Activated CD8-positive, alpha-beta memory T cell treated with anti-CD3 and anti-CD28 coated beads, Interleukin-2, amount 50 U/mL, for 1 hour (primary cell): Measurements from ENCODE around the gene IGIP.

Experiments used
- DNase-seq: peaks from one replicate; pipeline ENCODE4 v3.0.0-alpha.2; 2020; ENCODE audit errors: extremely low read depth

The IGIP gene

DNA sequence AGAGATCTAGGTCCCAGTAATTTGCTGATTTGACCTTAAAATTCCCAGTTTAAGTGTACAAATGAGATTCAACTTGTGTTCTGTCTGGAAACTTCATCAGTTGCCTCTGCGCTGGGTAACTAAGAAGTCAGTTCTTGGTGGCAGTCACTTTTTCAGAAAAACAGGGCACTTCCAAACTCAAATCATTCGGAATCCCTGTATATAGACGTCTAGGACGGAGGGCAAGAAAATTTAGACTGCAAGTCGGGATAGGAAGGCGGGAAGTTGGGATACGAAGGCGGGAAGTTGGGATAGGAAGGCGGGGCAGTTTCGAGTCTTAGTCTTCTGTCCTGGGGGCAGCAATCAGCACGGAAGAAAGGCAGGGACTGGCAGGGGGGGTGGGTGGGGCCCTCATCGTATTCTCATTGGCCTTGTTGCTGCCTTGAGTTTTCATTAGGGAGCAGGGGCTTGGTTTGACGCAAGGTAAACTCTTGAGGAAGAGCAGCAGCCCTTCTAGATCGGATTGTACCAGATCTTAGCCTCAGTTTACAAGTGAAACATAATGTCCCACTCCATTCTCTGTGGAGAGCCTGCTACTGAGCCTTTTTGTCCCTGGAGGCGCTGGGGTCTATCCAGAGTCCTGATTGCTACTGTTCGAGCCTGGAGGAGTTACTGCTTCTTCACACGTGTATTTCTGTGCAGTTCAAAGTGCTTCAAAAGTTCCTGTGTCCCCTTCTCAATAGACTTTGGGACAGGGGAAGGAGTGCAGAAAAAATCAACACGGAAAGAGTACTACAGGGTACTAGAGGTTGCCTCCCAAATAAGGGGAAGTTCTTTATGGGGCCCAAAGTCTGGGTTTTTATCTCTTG, 14.5 kb upstream of the IGIP start:
- DNase-seq: no peak

DNA sequence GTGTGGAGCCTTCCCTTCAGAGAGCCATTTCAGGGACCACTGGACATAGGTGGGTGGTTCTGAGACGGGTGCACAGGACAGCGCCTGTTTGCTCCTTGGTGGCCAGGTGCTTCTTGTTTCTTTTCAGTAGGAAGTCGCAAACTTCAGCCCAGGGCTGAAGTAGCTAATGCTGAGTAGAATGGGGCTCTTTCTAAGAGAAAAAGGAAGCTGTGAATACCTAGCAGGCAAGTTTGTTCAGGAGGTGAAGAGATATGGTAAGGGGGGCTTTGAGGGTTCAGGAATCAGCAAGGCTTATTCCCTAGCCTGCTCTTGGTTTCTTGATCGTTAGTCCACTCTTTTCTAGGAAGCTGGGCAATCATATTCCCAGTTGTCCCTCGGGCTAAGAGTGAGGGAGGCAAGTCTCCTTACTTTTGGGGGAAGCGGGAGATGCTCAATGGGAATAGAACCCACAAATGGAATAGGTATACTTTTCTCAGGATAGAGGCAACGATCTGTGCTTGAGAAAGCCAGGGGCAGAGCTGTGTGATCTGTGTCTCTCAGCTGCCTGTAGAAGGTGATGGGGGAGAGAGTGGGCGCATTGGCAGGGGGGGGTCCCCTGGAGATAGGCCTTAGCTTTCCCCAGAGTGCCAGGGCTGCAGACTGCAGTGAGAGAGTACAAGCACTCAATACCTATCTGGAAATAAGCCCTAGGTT, 13.7 kb upstream of the IGIP start:
- DNase-seq: no peak

DNA sequence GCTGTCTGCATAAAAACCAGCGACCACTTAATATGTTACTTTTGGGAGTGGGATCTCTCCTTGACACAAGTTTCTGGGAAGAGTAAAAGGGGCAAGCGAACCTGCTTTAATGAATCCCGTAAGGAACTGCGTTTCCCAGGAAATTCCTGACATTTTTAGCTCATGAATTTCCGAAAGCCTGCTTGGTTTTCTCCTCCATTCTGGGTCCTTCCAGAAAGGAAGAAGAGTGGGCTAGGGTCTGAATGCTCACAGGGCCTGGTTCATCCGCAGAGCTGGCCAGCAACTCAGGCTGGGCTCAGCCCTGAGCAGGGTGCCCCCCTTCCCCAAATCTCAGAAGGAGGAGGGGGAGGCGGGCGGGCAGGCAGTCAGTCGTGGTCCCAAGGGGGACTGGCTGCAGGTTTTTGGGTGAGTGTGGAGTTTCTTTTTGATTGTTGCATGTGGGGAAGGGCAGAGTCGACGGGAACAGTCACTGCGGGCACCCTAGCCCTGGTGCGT, 13.0 kb upstream of the IGIP start:
- DNase-seq: no peak

DNA sequence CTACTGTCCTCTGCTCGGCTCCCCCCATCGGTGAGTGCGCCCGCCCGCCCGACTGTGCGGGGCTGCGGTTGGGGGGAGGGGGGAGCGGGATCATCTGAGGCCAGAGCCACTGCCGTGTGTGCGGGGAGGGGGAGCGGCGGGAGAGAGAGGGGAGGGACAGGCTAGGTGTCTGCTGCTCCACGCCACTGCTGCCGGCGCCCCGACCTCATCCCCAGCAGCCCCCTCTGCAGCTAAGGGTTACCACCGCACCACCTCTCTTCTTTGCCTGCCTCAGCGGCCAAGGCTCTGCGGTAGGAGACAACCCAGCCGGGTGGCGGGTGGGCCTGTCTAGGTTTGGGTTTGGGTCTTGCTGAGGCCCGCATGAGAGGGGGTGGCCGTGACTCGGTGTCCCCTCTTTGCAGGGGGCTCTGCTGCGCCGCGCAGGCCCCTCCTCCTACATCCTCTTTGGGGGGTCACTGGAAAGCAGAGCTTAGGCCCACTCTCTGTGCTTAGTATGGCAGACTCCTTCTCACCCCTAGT, 12.5 kb upstream of the IGIP start:
- DNase-seq: no peak

DNA sequence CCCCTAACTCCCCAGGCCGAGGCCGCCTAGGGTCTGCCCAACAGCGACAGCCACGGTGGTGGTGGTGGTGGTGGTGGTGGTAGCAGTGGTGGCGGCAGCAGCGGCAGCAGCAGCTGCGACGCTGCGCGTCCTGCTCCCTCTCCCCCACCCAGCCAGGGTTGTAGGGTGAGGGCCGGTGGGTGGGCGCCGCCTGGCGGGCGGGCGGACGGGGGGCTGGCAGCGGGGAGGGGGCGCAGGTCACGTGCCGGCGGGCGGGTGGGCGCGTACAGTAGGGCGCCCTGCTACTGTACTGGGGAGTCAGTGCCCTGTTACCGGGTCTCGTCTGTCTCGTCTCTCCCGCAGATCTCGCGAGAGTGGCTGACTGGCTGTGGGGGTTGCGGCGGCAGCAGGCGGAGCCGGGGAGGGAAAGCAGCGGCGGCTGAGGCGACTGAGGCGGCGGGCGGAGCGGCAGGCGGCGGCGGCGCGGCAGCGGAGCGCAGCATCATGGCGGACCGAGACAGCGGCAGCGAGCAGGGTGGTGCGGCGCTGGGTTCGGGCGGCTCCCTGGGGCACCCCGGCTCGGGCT, 12.0 kb upstream of the IGIP start, which contains the start of gene PURA:
Gene PURA, plus strand, starts transcription at position 411 of the 565 bp plus-strand sequence. Its CDS starts 73 bp downstream, at position 484.
- peak; percentile 93 for DNase-seq

DNA sequence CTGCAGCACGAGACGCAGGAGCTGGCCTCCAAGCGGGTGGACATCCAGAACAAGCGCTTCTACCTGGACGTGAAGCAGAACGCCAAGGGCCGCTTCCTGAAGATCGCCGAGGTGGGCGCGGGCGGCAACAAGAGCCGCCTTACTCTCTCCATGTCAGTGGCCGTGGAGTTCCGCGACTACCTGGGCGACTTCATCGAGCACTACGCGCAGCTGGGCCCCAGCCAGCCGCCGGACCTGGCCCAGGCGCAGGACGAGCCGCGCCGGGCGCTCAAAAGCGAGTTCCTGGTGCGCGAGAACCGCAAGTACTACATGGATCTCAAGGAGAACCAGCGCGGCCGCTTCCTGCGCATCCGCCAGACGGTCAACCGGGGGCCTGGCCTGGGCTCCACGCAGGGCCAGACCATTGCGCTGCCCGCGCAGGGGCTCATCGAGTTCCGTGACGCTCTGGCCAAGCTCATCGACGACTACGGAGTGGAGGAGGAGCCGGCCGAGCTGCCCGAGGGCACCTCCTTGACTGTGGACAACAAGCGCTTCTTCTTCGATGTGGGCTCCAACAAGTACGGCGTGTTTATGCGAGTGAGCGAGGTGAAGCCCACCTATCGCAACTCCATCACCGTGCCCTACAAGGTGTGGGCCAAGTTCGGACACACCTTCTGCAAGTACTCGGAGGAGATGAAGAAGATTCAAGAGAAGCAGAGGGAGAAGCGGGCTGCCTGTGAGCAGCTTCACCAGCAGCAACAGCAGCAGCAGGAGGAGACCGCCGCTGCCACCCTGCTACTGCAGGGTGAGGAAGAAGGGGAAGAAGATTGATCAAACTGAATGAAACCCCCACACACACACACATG, 11.2 kb upstream of the IGIP start:
- DNase-seq: no peak

DNA sequence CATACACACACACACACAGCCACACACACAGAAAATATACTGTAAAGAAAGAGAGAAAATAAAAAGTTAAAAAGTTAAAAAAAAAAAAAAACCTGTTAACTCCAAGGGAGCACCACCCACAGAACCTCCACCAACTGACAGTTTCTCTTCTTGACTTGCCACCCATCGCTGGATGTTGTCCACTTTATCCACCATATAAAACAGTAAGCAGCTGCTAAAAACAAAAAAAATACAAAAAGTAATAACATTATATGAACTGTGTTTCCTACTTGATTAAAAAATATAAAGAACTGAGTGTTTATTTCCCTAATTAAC, 10.6 kb upstream of the IGIP start:
- DNase-seq: no peak

DNA sequence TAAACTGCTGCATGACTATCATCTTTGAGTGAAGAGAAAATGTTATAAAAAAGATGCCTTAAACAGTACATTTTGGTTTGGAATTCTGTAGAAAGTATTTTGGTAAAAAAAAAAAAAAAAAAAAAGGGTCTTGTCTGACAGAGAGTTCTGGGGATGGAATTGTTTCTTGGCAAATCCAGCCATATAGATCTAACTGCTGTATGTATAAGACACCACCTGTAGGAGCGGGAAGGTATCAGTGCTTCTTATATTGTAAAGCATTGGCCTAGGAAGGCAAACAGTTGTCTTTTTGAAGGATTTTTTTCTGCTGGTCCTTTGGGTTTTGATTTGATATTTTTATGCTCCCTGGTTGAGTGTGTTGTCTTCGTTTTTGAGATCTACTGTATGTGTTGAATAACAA, 9.0 kb upstream of the IGIP start:
- DNase-seq: no peak

DNA sequence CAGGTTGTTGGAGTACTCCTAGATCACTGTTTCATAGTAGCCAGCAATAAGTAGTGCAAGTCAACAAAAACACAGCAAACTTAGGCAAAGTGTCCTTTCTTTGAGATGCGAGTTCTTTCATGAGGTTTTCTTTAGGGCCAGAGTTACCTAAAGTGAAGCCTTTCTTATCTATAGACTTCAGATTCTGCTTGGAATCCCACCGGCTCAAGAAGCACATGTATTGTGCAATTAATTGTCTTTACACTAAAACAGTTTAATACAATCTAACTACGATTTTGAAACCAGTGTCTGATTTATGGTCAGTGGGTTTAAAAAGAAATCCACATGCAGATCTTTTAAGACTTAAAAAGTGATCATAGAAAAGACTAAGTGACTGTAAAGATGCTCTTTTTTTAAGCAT, 8.2 kb upstream of the IGIP start:
- no peak for DNase-seq

DNA sequence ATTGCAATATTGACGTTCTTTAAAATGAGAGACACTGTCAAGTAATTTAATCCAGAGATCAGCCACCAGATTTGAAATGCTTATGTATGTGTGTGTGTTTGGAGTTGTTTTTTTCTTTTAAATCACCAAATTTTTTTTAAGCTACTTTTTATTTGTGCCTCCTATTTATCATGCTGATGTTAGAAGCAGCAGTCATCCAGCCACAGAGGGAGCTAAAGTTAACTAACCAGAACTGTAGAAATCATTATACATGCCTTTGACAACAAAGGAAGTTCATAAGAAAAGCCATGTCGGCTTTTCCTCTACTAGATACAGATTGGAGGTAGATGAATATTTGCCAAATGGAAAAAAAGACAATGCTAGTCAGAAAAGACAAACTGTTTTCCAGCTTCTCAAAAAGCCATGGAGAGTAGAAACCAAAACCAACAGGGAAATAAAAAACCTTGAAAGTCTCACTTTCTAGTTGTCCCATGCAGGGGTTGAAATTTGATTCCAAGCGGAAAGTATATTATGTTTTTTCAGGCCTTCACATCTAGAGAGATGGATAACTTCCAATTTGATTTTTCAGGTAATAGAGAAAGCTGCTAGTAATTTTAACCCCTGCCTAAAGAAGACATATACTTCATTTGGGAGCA, 7.3 kb upstream of the IGIP start:
- DNase-seq: no peak

DNA sequence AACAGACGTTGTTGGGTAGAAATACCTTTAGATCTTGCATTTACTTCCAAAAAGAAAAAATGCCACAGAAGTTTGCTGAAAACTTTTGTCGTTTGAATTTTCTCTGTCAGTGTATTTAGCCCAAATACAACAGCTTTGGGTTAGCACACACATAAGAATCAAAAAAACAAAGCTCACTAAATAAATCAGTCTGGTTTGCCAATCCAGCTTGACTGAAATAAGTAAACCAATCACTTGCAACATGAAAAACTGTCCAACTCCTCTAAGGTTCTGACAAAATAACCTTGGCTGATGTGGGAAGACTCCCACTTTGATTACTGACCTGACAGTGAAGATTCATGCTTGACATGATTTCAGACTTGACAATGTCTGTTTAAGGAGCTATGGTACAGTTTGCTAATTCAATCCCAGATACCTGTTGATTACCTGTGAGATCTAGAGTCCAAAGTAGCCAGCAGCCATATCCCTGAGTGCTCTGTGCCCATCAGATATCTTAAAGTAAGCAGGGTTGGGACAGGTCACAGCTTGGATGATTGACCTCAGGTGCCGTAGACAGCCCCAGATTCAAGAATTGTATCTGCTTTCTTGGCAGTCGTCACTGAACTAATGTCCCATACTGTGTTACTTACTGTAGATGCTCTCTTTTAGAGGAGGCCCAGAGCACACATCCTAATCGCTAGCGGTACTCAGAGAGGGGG, 727 bp downstream of the IGIP start:
- DNase-seq: no peak

DNA sequence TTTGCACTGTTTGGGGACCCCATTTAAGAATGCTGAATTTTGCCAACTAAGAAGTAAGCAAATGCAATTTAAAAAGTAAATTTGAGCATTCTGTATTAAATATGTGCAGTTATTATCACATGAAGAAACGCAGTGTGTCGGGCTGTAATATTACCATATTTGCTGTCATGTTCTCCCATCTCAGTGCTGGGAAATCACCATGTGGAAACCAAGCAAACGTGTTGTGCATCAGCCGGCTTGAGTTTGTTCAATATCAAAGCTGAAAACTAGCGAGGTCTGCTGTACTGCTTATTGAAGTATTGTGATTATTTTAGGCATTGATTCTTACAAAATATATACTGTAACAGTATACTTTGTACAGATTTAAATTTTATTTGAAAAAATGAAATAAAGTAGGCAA, 2.6 kb downstream of the IGIP start:
- no peak for DNase-seq

DNA sequence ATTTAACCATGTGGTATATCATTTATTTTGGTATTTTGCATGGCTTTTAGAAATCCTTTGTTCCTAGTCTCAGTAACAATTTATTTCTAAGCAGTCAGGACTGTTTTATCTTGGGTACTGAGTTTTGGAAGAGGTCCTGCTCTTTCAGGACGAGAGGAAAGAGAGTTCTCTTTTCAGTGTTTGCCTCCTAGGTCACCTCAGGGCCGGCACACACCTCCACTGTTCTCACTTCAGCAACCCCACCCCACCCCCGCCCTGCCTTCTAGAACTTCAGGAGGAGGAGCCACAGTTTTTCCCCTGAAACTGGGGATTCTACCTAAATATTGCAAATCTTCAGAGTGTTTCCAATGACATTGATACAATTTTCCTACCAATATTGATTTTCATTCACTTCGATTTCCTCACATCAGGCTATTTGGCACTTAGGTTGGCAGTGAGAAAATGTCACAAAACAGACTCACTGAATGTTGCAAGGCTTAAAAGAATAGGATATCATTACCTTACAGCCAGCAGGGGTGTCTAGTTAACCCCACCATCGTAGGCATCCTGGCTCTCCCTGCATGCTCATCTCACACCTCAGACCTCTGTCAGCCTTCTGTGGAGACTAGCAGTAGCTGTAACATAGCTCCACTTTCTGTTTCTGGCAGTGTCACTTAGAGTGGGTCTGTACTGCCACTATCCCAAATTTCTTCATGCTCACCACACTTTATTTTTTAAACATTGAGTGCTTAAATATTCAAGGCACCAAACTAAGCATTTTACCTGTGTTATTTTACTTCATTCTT, 5.4 kb downstream of the IGIP start:
- DNase-seq: no peak

DNA sequence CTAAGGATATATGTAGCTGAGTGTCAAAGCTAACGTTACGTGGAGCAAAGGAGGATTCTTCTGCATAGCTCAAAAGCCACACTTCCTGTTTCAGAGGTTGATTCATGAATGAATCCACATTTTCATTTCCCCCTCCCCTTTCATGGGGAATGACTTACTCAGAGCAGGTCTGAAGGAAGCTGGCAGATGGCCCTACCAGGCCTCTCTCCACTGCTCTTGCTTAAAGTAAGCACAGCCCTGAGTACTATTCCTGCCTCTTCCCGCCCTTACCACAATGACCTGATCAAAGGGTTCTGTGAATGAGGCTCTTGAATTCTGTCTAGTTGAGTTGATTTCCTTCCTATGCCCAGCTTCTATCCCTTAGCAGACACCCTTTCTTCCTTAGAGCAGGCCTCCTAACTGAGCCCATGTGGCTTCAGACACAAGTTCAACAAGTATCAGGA, 6.3 kb downstream of the IGIP start:
- DNase-seq: no peak

DNA sequence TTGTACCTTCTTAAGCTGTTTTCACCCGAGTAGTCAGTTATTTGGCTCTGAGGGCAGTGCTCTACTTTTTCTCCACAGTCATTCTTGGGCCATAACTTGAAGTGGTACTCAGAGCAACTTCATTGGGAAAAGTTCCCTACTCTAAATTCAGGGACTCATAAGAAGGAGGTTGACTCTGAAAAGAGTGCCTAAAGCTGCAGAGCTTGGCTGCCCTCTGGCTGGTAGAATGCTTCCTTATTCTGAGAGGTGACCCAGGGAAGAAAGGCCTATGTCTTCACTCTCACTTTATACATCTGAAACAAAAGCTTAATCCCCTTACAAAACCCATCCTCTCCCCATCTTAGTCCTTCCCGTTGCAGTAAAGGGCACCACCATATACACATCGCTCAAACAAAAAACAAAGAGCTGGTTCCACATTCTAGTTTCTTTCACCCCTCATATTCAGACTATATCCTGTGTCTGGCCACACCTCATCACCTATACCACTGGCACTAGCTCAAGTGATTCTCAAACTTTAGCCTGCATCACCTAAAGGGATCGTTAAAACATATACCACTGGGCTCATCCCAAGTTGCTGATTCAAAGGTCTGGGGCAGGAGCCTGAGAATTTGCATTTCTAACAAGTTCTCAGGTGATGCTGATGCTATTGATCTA, 7.9 kb downstream of the IGIP start:
- no peak for DNase-seq

DNA sequence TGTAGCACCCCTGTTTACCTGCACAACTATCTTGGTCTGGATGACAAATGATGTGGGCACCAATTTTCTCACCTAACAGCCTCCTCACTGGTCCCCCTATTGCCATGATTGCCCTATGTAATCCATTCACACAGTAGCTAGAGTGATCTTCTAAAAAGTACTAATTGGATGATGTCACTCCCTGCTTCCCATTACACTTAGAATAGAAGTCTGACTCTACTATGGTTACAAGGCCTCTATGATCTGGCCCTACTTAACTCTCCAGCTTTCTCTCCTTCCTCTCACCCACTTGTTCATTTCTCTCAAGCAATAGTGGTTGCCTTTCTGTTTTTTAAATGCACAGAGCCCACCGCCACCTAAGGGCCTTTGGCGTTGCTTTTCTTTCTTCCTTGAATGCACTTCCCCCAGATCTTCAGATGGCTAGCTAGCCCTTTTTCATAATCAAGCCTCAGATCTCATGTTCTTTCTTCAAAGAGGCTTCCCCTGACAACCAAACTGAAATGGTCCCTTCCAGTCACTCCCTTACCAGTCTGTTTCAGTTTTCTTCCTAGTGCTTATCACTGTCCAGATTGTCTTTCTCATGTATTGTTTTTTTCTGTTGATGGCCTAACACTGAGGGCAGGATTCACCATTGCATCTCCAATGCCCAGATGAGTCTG, 8.7 kb downstream of the IGIP start:
- no peak for DNase-seq

DNA sequence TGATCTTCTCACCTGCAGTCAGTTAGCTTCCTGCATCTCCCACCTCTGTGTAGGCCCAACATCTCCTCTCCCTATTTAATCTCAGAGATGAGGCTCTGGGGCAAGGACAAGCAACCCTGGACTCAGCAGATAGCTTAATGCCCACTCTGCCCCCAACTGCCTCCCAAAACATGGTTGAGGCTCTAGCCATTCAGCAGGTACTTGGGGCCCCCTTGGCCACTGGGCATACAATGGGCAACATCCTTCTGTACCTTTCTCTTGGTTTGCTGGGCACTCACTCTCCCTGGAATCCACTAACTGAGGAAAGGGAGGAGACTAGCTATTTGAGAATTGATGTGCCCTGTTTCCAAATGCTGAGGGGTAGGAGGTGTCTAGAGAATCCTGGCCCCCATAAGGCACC, 9.4 kb downstream of the IGIP start:
- no peak for DNase-seq

DNA sequence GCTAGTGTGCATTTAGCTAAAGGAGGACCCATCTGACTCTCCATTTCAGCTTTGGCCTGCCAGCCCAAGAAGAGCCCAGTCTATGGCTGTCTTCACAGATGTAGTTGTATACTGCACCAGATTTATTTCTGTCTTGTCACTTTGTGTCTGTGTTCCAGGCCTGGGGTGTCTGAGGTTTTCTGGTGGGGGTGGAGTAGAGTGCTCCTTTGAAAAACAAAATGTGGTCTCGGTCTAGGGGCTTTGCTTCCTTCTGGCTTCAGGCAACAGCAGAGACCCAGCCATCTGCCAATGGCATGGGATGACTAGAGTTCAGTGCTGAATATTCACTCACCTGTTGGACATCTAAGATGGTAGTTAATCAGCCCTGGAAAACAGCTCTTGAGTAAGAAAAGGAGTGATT, 10.9 kb downstream of the IGIP start:
- DNase-seq: no peak

DNA sequence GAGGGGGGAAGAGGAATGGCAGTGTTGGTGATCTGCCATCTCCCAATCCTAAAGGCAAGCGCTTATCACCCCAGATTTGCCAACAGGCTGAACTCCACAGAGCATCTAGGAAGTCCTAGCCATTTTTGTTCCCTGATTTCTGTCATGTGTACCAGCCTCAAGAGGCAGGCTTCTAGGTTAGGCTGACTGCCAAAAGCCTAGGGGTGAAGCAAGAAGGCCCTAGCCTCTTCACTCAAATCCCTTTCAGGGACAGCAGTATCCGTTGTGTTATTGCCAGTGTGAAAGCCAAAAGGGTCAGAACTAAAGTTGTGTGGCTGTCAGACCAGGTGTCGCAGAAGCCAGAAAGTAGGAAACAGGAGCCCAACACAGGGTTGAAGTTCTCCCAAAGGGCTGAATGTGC, 14.7 kb downstream of the IGIP start:
- no peak for DNase-seq
